HG03442 (cell line): ENCODE data around the gene OR4X1.
"Not testable (repeated sequence)": the region's sequence is repeated elsewhere in the genome, so short reads cannot be mapped to it uniquely, and the experiment has no call there.

Experiments
- ATAC-seq: cut with Tn5 transposase; IDR thresholded peaks from one replicate; pipeline ENCODE4 v1.9.1; 2021; ENCODE audit warnings: mild to moderate bottlenecking, moderate library complexity; ENCODE audit not compliant: unreplicated experiment

OR4X1 gene

GRCh38 chr11:48263423-48263911 is at the start of gene OR4X1:
Gene OR4X1 (plus strand): TSS chr11:48263861. CDS start chr11:48263861, 0 bp downstream.
- ATAC-seq = no peak

GRCh38 chr11:48216510-48216909 is 47.2 kb upstream of the OR4X1 start, which contains the start of gene OR4B1:
Gene OR4B1 (plus strand): TSS chr11:48216810. CDS start chr11:48216810, 0 bp downstream.
- ATAC-seq = no peak

- ATAC-seq = no peak
Measured at GRCh38 chr11:48228761-48229160, 34.9 kb upstream of the OR4X1 start.

- not testable (repeated sequence) for ATAC-seq
Measured at GRCh38 chr11:48230057-48230456, 33.6 kb upstream of the OR4X1 start.

GRCh38 chr11:48237727-48238126 is 25.9 kb upstream of the OR4X1 start:
- no peak for ATAC-seq

GRCh38 chr11:48242501-48242900 is 21.2 kb upstream of the OR4X1 start:
- no peak for ATAC-seq

GRCh38 chr11:48244804-48245203 is 18.9 kb upstream of the OR4X1 start, which contains the start of gene OR4X2:
Gene OR4X2 (plus strand): TSS chr11:48245104. CDS start chr11:48245104, 0 bp downstream.
- no peak for ATAC-seq

- no peak for ATAC-seq
Measured at GRCh38 chr11:48248902-48249301, 14.8 kb upstream of the OR4X1 start.

- ATAC-seq = peak; percentile 67
Measured at GRCh38 chr11:48261600-48261999, 2.1 kb upstream of the OR4X1 start.

GRCh38 chr11:48270621-48271020 is 7.0 kb downstream of the OR4X1 start:
- ATAC-seq = no peak

GRCh38 chr11:48272606-48273005 is 8.9 kb downstream of the OR4X1 start:
- ATAC-seq = no peak

- ATAC-seq = no peak
Measured at GRCh38 chr11:48305923-48306322, 42.3 kb downstream of the OR4X1 start, which contains the start of gene OR4S1. Gene OR4S1 (plus strand): TSS chr11:48306223. CDS start chr11:48306223, 0 bp downstream.

GRCh38 chr11:48307760-48308386 is 44.2 kb downstream of the OR4X1 start:
- peak; percentile 94 for ATAC-seq

- ATAC-seq = not testable (repeated sequence)
Measured at GRCh38 chr11:48313590-48313989, 49.9 kb downstream of the OR4X1 start.
